ENCODE results near the gene TEX54.

TEX54 gene

DNA sequence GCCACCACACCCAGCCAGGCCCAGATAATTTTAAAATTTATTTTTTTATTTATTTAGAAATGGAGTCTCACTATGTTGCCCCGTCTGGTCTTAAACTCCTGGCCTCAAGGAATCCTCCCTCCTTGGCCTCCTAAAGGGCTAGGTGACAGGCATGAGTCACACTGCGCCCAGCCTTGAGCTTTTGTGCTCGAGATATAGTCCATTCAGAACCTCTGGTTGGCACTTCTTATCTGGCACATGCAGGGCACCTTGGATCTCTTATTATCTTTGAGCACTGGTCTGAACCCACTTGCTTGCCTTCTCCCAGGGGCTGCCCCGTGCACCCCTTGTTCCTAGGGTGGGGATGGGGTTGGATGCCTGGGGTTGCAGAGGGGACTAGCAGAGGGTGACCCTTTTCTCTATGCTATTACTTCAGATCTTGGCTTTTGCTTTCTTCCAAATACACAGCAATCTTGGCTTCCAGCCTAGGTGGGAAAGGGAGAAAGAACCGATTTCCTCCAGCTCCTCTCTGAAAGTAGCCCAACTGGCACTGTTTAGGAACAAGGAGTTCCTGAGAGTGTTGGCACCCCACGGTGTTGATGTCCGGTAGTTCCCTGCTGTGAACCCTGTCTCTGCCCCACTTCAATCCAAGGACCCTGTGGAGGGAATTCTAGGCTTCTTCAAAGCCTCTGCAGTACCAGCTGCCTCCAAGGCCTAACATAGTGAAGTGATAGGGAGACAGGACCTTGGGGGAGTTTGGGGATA is 46.8 kb upstream of the TEX54 start:
- TF ChIP-seq, protein P1, sequence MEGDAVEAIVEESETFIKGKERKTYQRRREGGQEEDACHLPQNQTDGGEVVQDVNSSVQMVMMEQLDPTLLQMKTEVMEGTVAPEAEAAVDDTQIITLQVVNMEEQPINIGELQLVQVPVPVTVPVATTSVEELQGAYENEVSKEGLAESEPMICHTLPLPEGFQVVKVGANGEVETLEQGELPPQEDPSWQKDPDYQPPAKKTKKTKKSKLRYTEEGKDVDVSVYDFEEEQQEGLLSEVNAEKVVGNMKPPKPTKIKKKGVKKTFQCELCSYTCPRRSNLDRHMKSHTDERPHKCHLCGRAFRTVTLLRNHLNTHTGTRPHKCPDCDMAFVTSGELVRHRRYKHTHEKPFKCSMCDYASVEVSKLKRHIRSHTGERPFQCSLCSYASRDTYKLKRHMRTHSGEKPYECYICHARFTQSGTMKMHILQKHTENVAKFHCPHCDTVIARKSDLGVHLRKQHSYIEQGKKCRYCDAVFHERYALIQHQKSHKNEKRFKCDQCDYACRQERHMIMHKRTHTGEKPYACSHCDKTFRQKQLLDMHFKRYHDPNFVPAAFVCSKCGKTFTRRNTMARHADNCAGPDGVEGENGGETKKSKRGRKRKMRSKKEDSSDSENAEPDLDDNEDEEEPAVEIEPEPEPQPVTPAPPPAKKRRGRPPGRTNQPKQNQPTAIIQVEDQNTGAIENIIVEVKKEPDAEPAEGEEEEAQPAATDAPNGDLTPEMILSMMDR (IDR thresholded peaks at IDR 0.05; ENCODE audit: control extremely low read depth, extremely low read depth, low read depth, missing control alignments), result no peak
- ChIA-PET CTCF (interaction anchor here (1.9 kb wide), 1 partner anchor 455 kb away, joined by 5 read pairs; no protein-coding TSS in a partner anchor), POLR2A (interaction anchor here (0.6 to 1.9 kb wide), 2 partner anchors 35 to 78 kb away, joined by 6 to 11 read pairs; no protein-coding TSS in a partner anchor)
- peak; percentile 10 for DNase-seq (ENCODE audit: extremely low spot score)

DNA sequence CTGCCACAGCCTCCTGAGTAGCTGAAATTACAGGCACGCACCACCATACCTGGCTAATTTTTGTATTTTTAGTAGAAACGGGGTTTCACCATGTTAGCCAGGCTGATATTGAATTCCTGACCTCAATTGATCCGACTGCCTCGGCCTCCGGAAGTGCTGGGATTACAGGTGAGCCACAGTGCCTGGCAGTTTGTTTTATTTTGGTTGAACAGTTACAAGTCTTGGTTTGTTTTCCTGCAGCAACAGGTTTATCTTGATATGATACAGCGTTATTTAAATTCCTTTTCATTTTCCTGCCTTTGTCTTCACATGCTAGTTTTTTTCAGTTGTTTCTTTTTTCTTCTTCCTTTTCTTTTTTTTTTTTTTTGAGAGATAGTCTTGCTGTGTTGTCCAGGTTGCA is 44.1 kb upstream of the TEX54 start:
- ChIA-PET CTCF (interaction anchor here (6.0 kb wide), 1 partner anchor 12 kb away, joined by 30 read pairs; no protein-coding TSS in a partner anchor), POLR2A (interaction anchor here (1.2 kb wide), 1 partner anchor 36 kb away, joined by 7 read pairs; no protein-coding TSS in a partner anchor)

DNA sequence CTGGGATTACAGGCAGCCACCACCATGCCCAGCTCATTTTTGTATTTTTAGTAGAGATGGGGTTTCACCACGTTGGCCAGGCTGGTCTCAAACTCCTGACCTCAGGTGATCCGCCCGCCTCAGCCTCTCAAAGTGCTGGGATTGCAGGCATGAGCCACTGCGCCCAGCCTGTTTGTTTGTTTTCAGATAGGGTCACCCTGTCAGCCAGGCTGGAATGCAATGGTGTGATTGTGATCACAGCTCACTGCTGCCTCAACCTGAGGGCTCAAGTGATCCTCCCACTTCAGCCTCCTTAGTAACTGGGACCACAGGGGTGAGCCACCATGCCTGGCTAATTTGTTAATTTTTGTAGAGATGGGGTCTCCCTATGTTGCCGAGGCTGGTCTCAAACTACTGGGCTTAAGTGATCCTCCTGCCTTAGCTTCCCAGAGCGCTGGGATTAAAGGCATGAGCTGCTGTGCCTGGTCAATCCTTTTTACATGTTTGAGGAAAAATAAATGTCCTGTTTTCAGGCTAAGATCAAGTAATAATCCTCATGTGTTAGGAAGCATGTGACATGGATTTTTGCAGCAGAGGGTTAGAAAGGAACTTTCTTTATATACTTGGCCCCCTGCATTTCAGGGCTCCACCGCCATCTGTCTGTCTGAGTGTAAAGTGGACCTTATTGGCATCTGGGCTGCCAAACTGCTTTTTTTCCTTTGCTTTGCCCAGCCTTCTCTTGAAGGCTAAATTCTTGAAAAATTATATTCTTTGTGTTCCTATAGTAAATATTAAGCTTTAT is 43.2 kb upstream of the TEX54 start:
- ChIA-PET POLR2A (interaction anchor here (1.1 kb wide), 1 partner anchor 284 kb away, joined by 3 read pairs; the partner anchor contains the start of gene TUT1), CTCF (interaction anchor here (1.2 to 6.0 kb wide), 4 partner anchors 11 to 211 kb away, joined by 3 to 30 read pairs (median 5); partner anchors contain the start of genes C11orf98 and CSKMT)
- DNase-seq (ENCODE audit: extremely low spot score), result no peak
- TF ChIP-seq, protein P1 (IDR thresholded peaks at IDR 0.05; ENCODE audit: control extremely low read depth, extremely low read depth, low read depth, missing control alignments), result no peak

More for the DNA sequence above, 44.1 kb upstream of the TEX54 start:
- TF ChIP-seq, protein P1 (IDR thresholded peaks at IDR 0.05; ENCODE audit: control extremely low read depth, extremely low read depth, low read depth, missing control alignments), result no peak
- no peak for DNase-seq (ENCODE audit: extremely low spot score)

DNA sequence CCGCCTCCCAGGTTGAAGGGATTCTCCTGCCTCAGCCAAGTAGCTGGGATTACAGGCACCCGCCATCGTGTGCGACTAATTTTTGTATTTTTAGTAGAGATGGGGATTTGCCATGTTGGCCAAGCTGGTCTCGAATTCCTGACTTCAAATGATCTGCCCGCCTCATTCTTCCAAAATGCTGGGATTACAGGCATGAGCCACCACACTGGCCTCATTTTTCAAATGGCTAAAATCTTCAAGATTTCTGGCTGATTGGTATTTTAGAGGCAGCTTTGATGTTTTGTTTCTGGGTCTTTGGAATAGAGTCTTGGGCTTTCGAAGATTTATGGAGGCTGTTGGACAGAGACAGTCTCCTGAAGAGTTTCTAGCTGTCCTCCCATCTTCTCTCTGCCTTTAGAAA is 42.2 kb upstream of the TEX54 start:
- TF ChIP-seq, protein P1 (IDR thresholded peaks at IDR 0.05; ENCODE audit: control extremely low read depth, extremely low read depth, low read depth, missing control alignments), result no peak
- ChIA-PET POLR2A (interaction anchor here (0.5 to 1.1 kb wide), 4 partner anchors 19 to 1002 kb away, joined by 3 to 6 read pairs (median 4); no protein-coding TSS in a partner anchor), CTCF (interaction anchor here (1.2 to 6.0 kb wide), 5 partner anchors 10 to 210 kb away, joined by 3 to 30 read pairs (median 6); partner anchors contain the start of genes C11orf98 and CSKMT)
- DNase-seq (ENCODE audit: extremely low spot score), result no peak

DNA sequence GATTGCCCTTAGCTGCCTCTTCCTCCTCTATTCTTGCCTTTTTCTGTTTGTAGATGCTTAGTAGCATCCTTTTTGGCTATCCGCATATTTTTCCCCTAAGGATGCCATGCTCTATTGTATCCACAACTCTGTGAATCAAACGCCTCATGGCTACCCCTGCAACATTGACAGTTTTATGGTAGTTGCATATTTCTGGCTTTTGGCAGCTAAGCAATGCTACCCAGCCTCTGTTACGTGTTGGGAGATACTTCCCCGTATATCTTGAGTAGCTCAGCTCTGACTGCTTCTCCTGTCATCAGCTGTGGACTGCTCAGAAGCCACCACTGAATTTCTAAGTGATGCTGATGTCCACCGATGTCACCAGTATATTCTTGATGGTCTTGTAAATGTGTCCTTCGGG is 33.0 kb upstream of the TEX54 start:
- TF ChIP-seq, protein P1 (IDR thresholded peaks at IDR 0.05; ENCODE audit: control extremely low read depth, extremely low read depth, low read depth, missing control alignments), result no peak
- DNase-seq (ENCODE audit: extremely low spot score), result no peak
- ChIA-PET CTCF (interaction anchor here (0.9 to 5.3 kb wide), 5 partner anchors 9 to 95 kb away, joined by 3 to 62 read pairs (median 16); partner anchors contain the start of genes SLC3A2, TAF6L and TMEM179B), POLR2A (interaction anchor here (0.6 to 1.0 kb wide), 4 partner anchors 10 to 273 kb away, joined by 3 to 6 read pairs (median 6); no protein-coding TSS in a partner anchor)
